ENCODE data around the gene PRLR.

GRCh38 chr5:35252963-35253362 lies 22.7 kb upstream of the PRLR start:
- no peak for TF ChIP-seq CTCF (IDR thresholded peaks at IDR 0.05; ENCODE audit: poor library complexity)
- no peak for TF ChIP-seq EZH2 (IDR thresholded peaks at IDR 0.05; ENCODE audit: borderline replicate concordance)

Data from hepatocyte (in vitro differentiated cells).